Astrocyte (in vitro differentiated cells and primary cell): ENCODE measurements around the gene RPS3. TPM values are rescaled to one million over a fixed set of nuclear protein-coding genes. Genes with fewer than 3 reads are reported as not detected.
A peak's percentile ranks its signal among the peaks of the same experiment; 100 is the strongest.

Source experiments
- DNase-seq: peaks from one replicate; pipeline ENCODE4 v3.0.0-alpha.2; 2010; ENCODE audit warnings: low read depth
- FAIRE-seq: peaks from 2 replicates; lab custom pipeline; 2011; peaks lifted over from hg19 to GRCh38; lab: Jason Lieb, UNC
- H2AFZ ChIP-seq: 2 replicates; pipeline ENCODE4 v1.6.0; 2012; ENCODE audit warnings: low read depth, low read length, inconsistent platforms
- H3K27ac ChIP-seq: 2 replicates; pipeline ENCODE4 v1.5.1; 2011; ENCODE audit warnings: low read depth, low read length, inconsistent platforms
- H3K27me3 ChIP-seq: 2 replicates; pipeline ENCODE4 v1.6.0; 2011; ENCODE audit warnings: low read length, inconsistent platforms; ENCODE audit not compliant: insufficient read depth
- H3K36me3 ChIP-seq: 2 replicates; pipeline ENCODE4 v1.5.1; 2011; ENCODE audit warnings: low read length, inconsistent platforms; ENCODE audit not compliant: insufficient read depth
- H3K4me1 ChIP-seq: 2 replicates; pipeline ENCODE4 v1.5.1; 2011; ENCODE audit warnings: low read length, inconsistent platforms; ENCODE audit not compliant: insufficient read depth
- H3K4me2 ChIP-seq: 2 replicates; pipeline ENCODE4 v1.6.0; 2012; ENCODE audit warnings: low read length, inconsistent platforms
- H3K4me3 ChIP-seq: 2 replicates; pipeline ENCODE4 v1.5.1; 2011; ENCODE audit warnings: low read depth, mild to moderate bottlenecking, low read length, inconsistent platforms; ENCODE audit not compliant: insufficient read depth
- H3K79me2 ChIP-seq: 2 replicates; pipeline ENCODE4 v1.6.0; 2012; ENCODE audit warnings: mild to moderate bottlenecking, low read length, inconsistent platforms; ENCODE audit not compliant: insufficient read depth
- H3K9ac ChIP-seq: 2 replicates; pipeline ENCODE4 v1.6.0; 2012; ENCODE audit warnings: mild to moderate bottlenecking, low read length, inconsistent platforms
- H3K9me3 ChIP-seq: 2 replicates; pipeline ENCODE4 v1.5.1; 2012; ENCODE audit warnings: low read depth, mild to moderate bottlenecking, low read length, inconsistent platforms; ENCODE audit not compliant: insufficient read depth
- H4K20me1 ChIP-seq: 2 replicates; pipeline ENCODE4 v1.6.0; 2012; ENCODE audit warnings: low read length, inconsistent platforms; ENCODE audit not compliant: insufficient read depth
- H3K27ac Mint-ChIP-seq: one replicate; pipeline ENCODE4 v1.8.0; 2021; ENCODE audit warnings: mild to moderate bottlenecking, mixed read lengths; ENCODE audit not compliant: unreplicated experiment
- H3K27me3 Mint-ChIP-seq: one replicate; pipeline ENCODE4 v1.8.0; 2021; ENCODE audit warnings: low read depth, mixed read lengths; ENCODE audit not compliant: unreplicated experiment
- H3K36me3 Mint-ChIP-seq: one replicate; pipeline ENCODE4 v1.8.0; 2021; ENCODE audit warnings: low read depth, mixed read lengths; ENCODE audit not compliant: unreplicated experiment
- H3K4me1 Mint-ChIP-seq: one replicate; pipeline ENCODE4 v1.8.0; 2021; ENCODE audit warnings: low read depth, mixed read lengths; ENCODE audit not compliant: unreplicated experiment
- H3K4me3 Mint-ChIP-seq: one replicate; pipeline ENCODE4 v1.8.0; 2021; ENCODE audit warnings: mild to moderate bottlenecking, moderate library complexity, mixed read lengths; ENCODE audit not compliant: unreplicated experiment
- H3K9me3 Mint-ChIP-seq: one replicate; pipeline ENCODE4 v1.8.0; 2021; ENCODE audit warnings: mild to moderate bottlenecking, mixed read lengths; ENCODE audit not compliant: unreplicated experiment
- CTCF ChIP-seq: IDR thresholded peaks from 2 replicates; pipeline ENCODE4 v1.5.1; 2011; ENCODE audit warnings: low read depth, mild to moderate bottlenecking, inconsistent platforms, low read length, moderate library complexity; ENCODE audit not compliant: insufficient read depth
- EZH2 ChIP-seq: IDR thresholded peaks from 2 replicates; pipeline ENCODE4 v1.6.1; 2012; ENCODE audit warnings: mild to moderate bottlenecking, low read length, inconsistent platforms; ENCODE audit not compliant: insufficient read depth
- total RNA-seq: library from RNA; stranded (reverse); gene quantifications from 2 replicates; pipeline ENCODE4 v1.2.1, GENCODE V29; 2021

The RPS3 gene
- total RNA-seq, 1 donor from 2014 or later: 1,898 TPM

- Histone ChIP-seq H2AFZ (no peak overlapping the region), H3K4me2 (no peak overlapping the region), H3K9me3 (no peaks in the 10 kb centered on the region), H4K20me1 (no peaks in the 10 kb centered on the region), H3K27me3 (no peaks in the 10 kb centered on the region), H3K4me3 (no peak overlapping the region), H3K79me2 (no peaks in the 10 kb centered on the region), H3K36me3 (no peaks in the 10 kb centered on the region), H3K27ac (no peak overlapping the region), H3K4me1 (peaks cover 6% of the 10 kb centered on the region), H3K9ac (no peak overlapping the region)
- Mint-ChIP-seq H3K27me3 (peaks cover 53% of the 10 kb centered on the region), H3K36me3 (peaks cover 2% of the 10 kb centered on the region), H3K4me1 (no peaks in the 10 kb centered on the region), H3K9me3 (no peaks in the 10 kb centered on the region), H3K27ac (no peak overlapping the region), H3K4me3 (no peak overlapping the region)
- no peak for TF ChIP-seq EZH2
- TF ChIP-seq CTCF: no peak
- DNase-seq: no peak
- no peak for FAIRE-seq
Observed at GRCh38 chr11:75449776-75450175, 50.5 kb downstream of the RPS3 start.

- no peaks in the 10 kb centered on the region for H3K4me1 Mint-ChIP-seq
- Histone ChIP-seq H3K9ac (no peak overlapping the region), H3K27ac (no peak overlapping the region), H3K4me3 (no peak overlapping the region), H4K20me1 (no peaks in the 10 kb centered on the region), H3K4me2 (no peak overlapping the region), H3K27me3 (no peaks in the 10 kb centered on the region), H2AFZ (no peak overlapping the region), H3K36me3 (no peaks in the 10 kb centered on the region), H3K9me3 (no peaks in the 10 kb centered on the region), H3K4me1 (peaks cover 6% of the 10 kb centered on the region), H3K79me2 (no peaks in the 10 kb centered on the region)
- no peak overlapping the region for H3K4me3 Mint-ChIP-seq
- FAIRE-seq (no peak), DNase-seq (no peak)
- H3K36me3 Mint-ChIP-seq: peaks cover 2% of the 10 kb centered on the region
- TF ChIP-seq EZH2 (no peak), CTCF (no peak)
- no peaks in the 10 kb centered on the region for H3K9me3 Mint-ChIP-seq
- no peak overlapping the region for H3K27ac Mint-ChIP-seq
- H3K27me3 Mint-ChIP-seq: peaks cover 50% of the 10 kb centered on the region
Observed at GRCh38 chr11:75450236-75450635, 50.9 kb downstream of the RPS3 start.

- peaks cover 46% of the 10 kb centered on the region for H3K27me3 Mint-ChIP-seq
- Histone ChIP-seq H4K20me1 (no peaks in the 10 kb centered on the region), H3K27ac (no peak overlapping the region), H3K4me2 (no peak overlapping the region), H3K9me3 (no peaks in the 10 kb centered on the region), H2AFZ (no peak overlapping the region), H3K9ac (no peak overlapping the region), H3K27me3 (no peaks in the 10 kb centered on the region), H3K79me2 (no peaks in the 10 kb centered on the region), H3K36me3 (no peaks in the 10 kb centered on the region), H3K4me3 (no peak overlapping the region), H3K4me1 (peaks cover 6% of the 10 kb centered on the region)
- H3K36me3 Mint-ChIP-seq: peaks cover 2% of the 10 kb centered on the region
- TF ChIP-seq CTCF (peak; percentile 37), EZH2 (no peak)
- H3K9me3 Mint-ChIP-seq: no peaks in the 10 kb centered on the region
- no peaks in the 10 kb centered on the region for H3K4me1 Mint-ChIP-seq
- DNase-seq: no peak
- no peak for FAIRE-seq
- no peak overlapping the region for H3K27ac Mint-ChIP-seq
- H3K4me3 Mint-ChIP-seq: no peak overlapping the region
Observed at GRCh38 chr11:75450826-75451821, 51.8 kb downstream of the RPS3 start.
